Small intestine (tissue), 7 donors: ENCODE measurements around the gene DNAJB12. TPM values are rescaled to one million over a fixed set of nuclear protein-coding genes. Genes with fewer than 3 reads are reported as not detected.

Experiments
- DNase-seq, 2 donors: peaks; one replicate each; pipeline versions ENCODE4 v3.0.0 to v3.0.0-alpha.2; 2013
- FAIRE-seq: peaks from 2 replicates; lab custom pipeline; 2012; peaks lifted over from hg19 to GRCh38; lab: Jason Lieb, UNC
- H3K27ac ChIP-seq, 3 donors: one replicate each; pipeline ENCODE4 v1.5.1; 2013; ENCODE audit warnings: low read length in 2 of 3, mild to moderate bottlenecking in 2 of 3, control low read depth in 1 of 3, inconsistent platforms in 1 of 3, low read depth in 1 of 3, moderate library complexity in 1 of 3
- H3K27me3 ChIP-seq, 3 donors: one replicate each; pipeline ENCODE4 v1.6.1; 2013; ENCODE audit warnings: low read length in 3 of 3, inconsistent platforms in 1 of 3; ENCODE audit not compliant: control insufficient read depth in 3 of 3, insufficient read depth in 3 of 3
- H3K36me3 ChIP-seq, 3 donors: one replicate each; pipeline ENCODE4 v1.6.1; 2013; ENCODE audit warnings: low read length in 3 of 3, inconsistent platforms in 1 of 3, low read depth in 1 of 3, mild to moderate bottlenecking in 1 of 3, moderate library complexity in 1 of 3; ENCODE audit not compliant: control insufficient read depth in 3 of 3, insufficient read depth in 2 of 3
- H3K4me1 ChIP-seq, 3 donors: one replicate each; pipeline ENCODE4 v1.6.1; 2013; ENCODE audit warnings: low read length in 2 of 3, inconsistent platforms in 1 of 3, low read depth in 1 of 3, mild to moderate bottlenecking in 1 of 3, moderate library complexity in 1 of 3; ENCODE audit not compliant: control insufficient read depth in 3 of 3, insufficient read depth in 2 of 3
- H3K4me3 ChIP-seq, 3 donors: one replicate each; pipeline ENCODE4 v1.5.1; 2013; ENCODE audit warnings: low read length in 3 of 3, control low read depth in 1 of 3, inconsistent platforms in 1 of 3, low read depth in 1 of 3, mild to moderate bottlenecking in 1 of 3, moderate library complexity in 1 of 3
- H3K9me3 ChIP-seq, 2 donors: one replicate each; pipeline ENCODE4 v1.6.1; 2013; ENCODE audit warnings: low read depth in 1 of 2, low read length in 1 of 2; ENCODE audit not compliant: control insufficient read depth in 2 of 2, insufficient read depth in 1 of 2
- WGBS, 3 donors: extraction: QIAGEN DNeasy Blood & Tissue Kit; methylation state at CpG; one replicate each; pipeline ENCODE4 v1.1.7; 2013; 5-methylcytosine and 5-hydroxymethylcytosine counted together
- polyA plus RNA-seq, 4 donors: library from polyadenylated mRNA; stranded (reverse) in 3 of 4; unstranded in 1 of 4; fragments of 200-250 nt in 3 of 4; fragments of 120-200 nt in 1 of 4; gene quantifications; one replicate each; pipeline versions ENCODE4 v1.2.1 to v1.2.3, GENCODE V29; 2013
- donor health status: healthy with polysubstance abuse.
- donor health status: control.
- donor health status: control.
- donor health status: Bipolar disorder and iron deficiency.
- donor health status: healthy.

DNAJB12 gene
- polyA plus RNA-seq, 4 donors = 17.0 to 37.1 (median 22.9) TPM

DNA sequence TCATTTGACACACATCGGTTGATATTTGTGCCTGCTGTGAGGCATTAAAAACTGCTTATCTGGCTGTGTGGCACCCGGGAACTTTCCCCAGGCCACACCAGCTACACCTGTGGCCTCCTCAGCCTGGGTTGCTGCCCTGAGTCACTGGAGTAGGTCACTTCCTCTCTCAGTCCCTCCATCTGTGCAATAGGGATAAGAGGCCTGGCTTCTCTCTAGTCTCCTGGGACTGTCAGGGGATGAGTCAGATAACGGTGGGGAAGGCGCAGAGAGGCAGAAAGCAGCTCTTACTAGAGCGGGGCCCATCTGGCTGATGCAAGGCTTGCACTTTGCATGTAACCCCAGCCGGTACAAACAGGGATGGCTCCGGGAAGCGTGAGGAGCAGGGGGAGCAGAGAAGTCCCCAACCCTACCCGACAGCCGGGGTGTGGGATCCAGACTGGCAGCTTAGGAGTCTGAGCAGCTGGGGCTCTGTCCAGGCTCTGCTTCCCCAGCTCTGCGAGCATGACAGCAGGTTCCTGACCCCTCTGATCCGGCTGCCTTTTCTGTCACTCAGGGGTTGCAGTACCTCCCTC, 34.0 kb downstream of the DNAJB12 start:
- H3K9me3 ChIP-seq = no peaks in the 10 kb centered on the region
- DNase-seq = peak; percentile 51 to 54
- no peak overlapping the region for H3K4me3 ChIP-seq
- FAIRE-seq = no peak
- H3K27me3 ChIP-seq = no peaks in the 10 kb centered on the region
- H3K4me1 ChIP-seq = peaks cover 7 to 54% (median 23%) of the 10 kb centered on the region in 3 donors
- WGBS, 3 donors = 53 to 65% (median 56%) methylated on average over 11 to 12 of the region's 12 CpGs
- peak overlapping the region; percentile 11 to 95 (median 50) for H3K27ac ChIP-seq
- H3K36me3 ChIP-seq = no peaks in the 10 kb centered on the region

- Histone ChIP-seq H3K4me3 (peak overlapping the region in 2 of 3 donors; percentile 38 to 44), H3K36me3 (no peaks in the 10 kb centered on the region), H3K27me3 (no peaks in the 10 kb centered on the region), H3K4me1 (peaks cover 11 to 55% (median 21%) of the 10 kb centered on the region in 3 donors), H3K27ac (peak overlapping the region; percentile 74 to 95 (median 86)), H3K9me3 (no peaks in the 10 kb centered on the region)
- 0 to 1% (median 1%) methylated on average over 33 to 60 of the region's 60 CpGs for WGBS, 3 donors
- no peak for FAIRE-seq
- peak; percentile 84 to 94 for DNase-seq
Measured at GRCh38 chr10:72319416-72320254, 35.1 kb downstream of the DNAJB12 start.

GRCh38 chr10:72318418-72319262, 36.1 kb downstream of the DNAJB12 start:
- FAIRE-seq = no peak
- Histone ChIP-seq H3K4me3 (peak overlapping the region in 2 of 3 donors; percentile 24 to 44), H3K9me3 (no peaks in the 10 kb centered on the region), H3K27me3 (no peaks in the 10 kb centered on the region), H3K4me1 (peaks cover 11 to 55% (median 20%) of the 10 kb centered on the region in 3 donors), H3K27ac (peak overlapping the region; percentile 52 to 95 (median 64)), H3K36me3 (no peaks in the 10 kb centered on the region)
- WGBS, 3 donors = 68 to 78% (median 69%) methylated on average over 10 of the region's 10 CpGs
- no peak for DNase-seq

DNA sequence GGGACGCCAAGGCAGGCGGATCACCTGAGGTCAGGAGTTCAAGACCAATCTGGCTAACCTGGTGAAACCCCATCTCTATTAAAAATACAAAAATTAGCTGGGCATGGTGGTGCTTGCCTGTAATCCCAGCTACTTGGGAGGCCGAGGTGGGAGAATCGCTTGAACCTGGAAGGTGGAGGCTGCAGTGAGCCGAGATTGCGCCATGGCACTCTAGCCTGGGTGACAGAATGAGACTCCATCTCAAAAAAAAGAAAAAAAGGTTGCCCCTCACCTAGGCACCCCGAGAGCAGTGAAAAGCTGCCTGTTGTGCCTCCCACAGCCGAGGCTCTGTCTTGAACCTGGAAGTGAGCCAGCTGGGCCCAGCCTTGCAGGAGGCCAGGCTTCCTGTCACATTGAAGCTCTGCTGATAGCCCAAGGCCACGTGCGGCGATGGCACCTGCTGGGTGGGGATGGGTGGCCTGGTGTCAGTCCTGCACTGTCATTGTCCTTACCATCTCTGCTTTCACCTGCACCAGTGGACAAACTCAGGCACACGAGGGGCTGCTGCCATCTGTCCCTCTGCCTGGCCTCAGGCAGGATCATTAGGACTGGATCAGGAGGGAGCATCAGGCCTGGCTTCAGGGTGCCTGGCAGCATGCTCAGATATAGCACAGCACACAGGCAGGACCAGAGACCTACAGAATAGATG, 37.8 kb downstream of the DNAJB12 start:
- H3K27ac ChIP-seq = peak overlapping the region in 2 of 3 donors; percentile 58 to 77
- no peaks in the 10 kb centered on the region for H3K36me3 ChIP-seq
- peaks cover 11 to 52% (median 20%) of the 10 kb centered on the region in 3 donors for H3K4me1 ChIP-seq
- DNase-seq = peak; percentile 61 to 77
- H3K4me3 ChIP-seq = no peak overlapping the region
- no peaks in the 10 kb centered on the region for H3K27me3 ChIP-seq
- no peak for FAIRE-seq
- no peaks in the 10 kb centered on the region for H3K9me3 ChIP-seq
- WGBS, 3 donors = 48 to 61% (median 52%) methylated on average over 12 of the region's 12 CpGs

GRCh38 chr10:72316386-72316700, 38.4 kb downstream of the DNAJB12 start:
- Histone ChIP-seq H3K27ac (peak overlapping the region in 2 of 3 donors; percentile 58 to 77), H3K27me3 (no peaks in the 10 kb centered on the region), H3K4me3 (no peak overlapping the region), H3K9me3 (no peaks in the 10 kb centered on the region), H3K4me1 (peaks cover 11 to 47% (median 20%) of the 10 kb centered on the region in 3 donors), H3K36me3 (no peaks in the 10 kb centered on the region)
- FAIRE-seq (no peak), DNase-seq (no peak)
- WGBS, 3 donors = 33 to 45% (median 38%) methylated on average over 3 of the region's 3 CpGs

DNA sequence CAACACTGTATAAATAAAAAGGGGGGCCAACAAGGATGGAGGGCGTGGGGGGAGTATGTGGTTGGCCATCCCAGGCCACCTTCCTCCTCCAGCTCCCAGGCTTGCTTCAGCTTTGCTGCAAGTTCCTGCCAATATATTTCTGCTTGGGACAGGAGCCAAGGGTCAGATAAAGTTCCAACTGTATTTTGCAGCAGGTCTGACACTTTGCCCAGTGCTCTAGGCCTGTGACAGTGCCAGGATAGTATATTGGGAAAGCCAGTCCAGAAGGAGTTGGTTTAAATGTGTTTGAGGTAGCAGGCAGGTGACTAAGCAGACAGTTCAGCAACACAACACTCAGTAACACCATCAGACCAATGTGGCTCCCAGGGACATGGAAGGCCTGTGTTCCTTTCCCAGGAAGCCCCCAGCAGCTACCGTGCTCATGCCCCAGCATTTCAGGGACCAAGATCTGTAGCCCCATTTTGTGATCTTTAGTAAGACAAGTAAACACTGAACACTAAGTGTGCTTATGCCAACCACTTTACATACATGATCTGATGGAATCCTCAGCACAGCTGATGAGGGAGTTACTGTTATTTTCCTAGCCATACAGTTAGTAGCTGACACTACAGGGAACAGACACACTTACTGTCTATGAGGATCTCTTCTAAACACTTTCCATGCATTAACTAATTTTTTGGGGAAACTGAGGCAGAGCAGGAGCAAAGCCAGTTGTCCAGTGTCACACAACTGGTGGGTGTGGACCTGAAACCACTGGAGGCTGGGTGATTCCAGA, 38.9 kb downstream of the DNAJB12 start:
- H3K27ac ChIP-seq = peak overlapping the region in 2 of 3 donors; percentile 58 to 77
- no peak overlapping the region for H3K4me3 ChIP-seq
- peaks cover 11 to 41% (median 16%) of the 10 kb centered on the region in 3 donors for H3K4me1 ChIP-seq
- no peaks in the 10 kb centered on the region for H3K36me3 ChIP-seq
- 8 to 24% (median 21%) methylated on average over 2 of the region's 2 CpGs for WGBS, 3 donors
- H3K27me3 ChIP-seq = no peaks in the 10 kb centered on the region
- DNase-seq (peak; percentile 56 to 93), FAIRE-seq (no peak)
- no peaks in the 10 kb centered on the region for H3K9me3 ChIP-seq

DNA sequence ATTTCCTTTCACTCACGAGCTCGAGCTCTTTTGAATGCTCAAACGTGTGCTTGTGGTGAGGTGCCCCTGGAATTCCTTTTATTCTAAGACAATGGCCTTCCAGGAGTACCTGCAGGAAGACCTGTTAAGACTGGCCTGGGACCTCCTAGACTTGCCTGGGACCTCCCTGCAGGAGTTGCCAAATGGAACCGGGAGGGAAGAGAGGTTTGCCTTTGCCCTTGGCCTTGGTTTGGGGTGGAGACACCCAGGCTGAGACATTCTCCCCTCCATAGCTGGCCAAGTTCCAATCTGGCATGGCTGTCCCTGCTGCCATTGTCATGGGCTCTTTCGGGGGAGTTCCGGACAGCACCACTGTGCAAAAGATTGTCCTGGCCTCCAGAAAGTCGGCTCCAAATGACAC, 39.7 kb downstream of the DNAJB12 start:
- Histone ChIP-seq H3K9me3 (no peaks in the 10 kb centered on the region), H3K4me3 (no peak overlapping the region), H3K36me3 (no peaks in the 10 kb centered on the region), H3K27ac (peak overlapping the region in 2 of 3 donors; percentile 58 to 77), H3K4me1 (peaks cover 11 to 35% (median 12%) of the 10 kb centered on the region in 3 donors), H3K27me3 (no peaks in the 10 kb centered on the region)
- 34 to 44% (median 44%) methylated on average over 7 of the region's 7 CpGs for WGBS, 3 donors
- no peak for FAIRE-seq
- no peak for DNase-seq
